Lower leg skin (tissue), 3 donors: ENCODE results near the gene MRPL11.
"Not testable (repeated sequence)": the region's sequence is repeated elsewhere in the genome, so short reads cannot be mapped to it uniquely, and the experiment has no call there.

Experiments
- POLR2A ChIP-seq, 2 donors: fragments of 450-650 bp; IDR thresholded peaks; one replicate each; pipeline ENCODE4 v1.6.1; 2016 to 2017; ENCODE audit warnings: antibody characterized with exemption in 2 of 2, mild to moderate bottlenecking in 1 of 2, moderate library complexity in 1 of 2
- TF ChIP-seq, protein P1 (sequence below), 3 donors: fragments of 450-650 bp; IDR thresholded peaks; one replicate each; pipeline ENCODE4 v1.5.1; 2016; ENCODE audit warnings: antibody characterized with exemption in 3 of 3, mild to moderate bottlenecking in 3 of 3, moderate library complexity in 2 of 3

GRCh38 chr11:66440101-66440939, 1.7 kb upstream of the MRPL11 start:
- TF ChIP-seq, protein P1, sequence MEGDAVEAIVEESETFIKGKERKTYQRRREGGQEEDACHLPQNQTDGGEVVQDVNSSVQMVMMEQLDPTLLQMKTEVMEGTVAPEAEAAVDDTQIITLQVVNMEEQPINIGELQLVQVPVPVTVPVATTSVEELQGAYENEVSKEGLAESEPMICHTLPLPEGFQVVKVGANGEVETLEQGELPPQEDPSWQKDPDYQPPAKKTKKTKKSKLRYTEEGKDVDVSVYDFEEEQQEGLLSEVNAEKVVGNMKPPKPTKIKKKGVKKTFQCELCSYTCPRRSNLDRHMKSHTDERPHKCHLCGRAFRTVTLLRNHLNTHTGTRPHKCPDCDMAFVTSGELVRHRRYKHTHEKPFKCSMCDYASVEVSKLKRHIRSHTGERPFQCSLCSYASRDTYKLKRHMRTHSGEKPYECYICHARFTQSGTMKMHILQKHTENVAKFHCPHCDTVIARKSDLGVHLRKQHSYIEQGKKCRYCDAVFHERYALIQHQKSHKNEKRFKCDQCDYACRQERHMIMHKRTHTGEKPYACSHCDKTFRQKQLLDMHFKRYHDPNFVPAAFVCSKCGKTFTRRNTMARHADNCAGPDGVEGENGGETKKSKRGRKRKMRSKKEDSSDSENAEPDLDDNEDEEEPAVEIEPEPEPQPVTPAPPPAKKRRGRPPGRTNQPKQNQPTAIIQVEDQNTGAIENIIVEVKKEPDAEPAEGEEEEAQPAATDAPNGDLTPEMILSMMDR (IDR thresholded peaks at IDR 0.05), result not testable (repeated sequence)
- TF ChIP-seq POLR2A (IDR thresholded peaks at IDR 0.05), result not testable (repeated sequence)
